ENCODE results near the gene RGS7BP.

Gene RGS7BP

DNA sequence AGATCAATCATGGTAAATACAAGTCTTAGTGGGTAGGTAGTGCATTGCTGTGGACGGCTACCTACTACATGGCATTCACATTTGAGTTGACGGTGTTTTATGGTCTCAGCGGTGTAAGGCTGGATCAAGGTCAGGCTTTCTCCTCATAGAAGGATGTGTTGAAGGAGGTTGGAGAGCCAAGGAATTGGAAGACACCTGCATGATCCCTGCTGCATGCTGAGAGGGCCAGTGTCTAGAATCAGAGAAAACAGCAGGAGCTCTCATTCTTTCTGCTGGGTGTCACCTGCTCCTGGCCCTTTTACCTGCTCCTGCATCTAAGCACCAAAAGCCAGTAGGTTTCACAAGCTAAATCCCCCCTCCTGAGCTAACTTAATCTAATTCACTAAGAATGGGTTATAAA lies 88.2 kb downstream of the RGS7BP start:
- Histone ChIP-seq H3K27ac (ENCODE audit: low read depth, low read length) (no peak overlapping the region), H3K4me2 (ENCODE audit: low read depth, low read length, poor library complexity, severe bottlenecking) (no peak overlapping the region), H3F3A (ENCODE audit: insufficient read depth) (no peaks in the 10 kb centered on the region), H3K27me3 (ENCODE audit: low read length) (no peaks in the 10 kb centered on the region), H3K9ac (ENCODE audit: low read length) (no peak overlapping the region), H2AFZ (ENCODE audit: low read depth, low read length, severe bottlenecking) (no peak overlapping the region), H4K20me1 (ENCODE audit: low read depth, low read length) (no peaks in the 10 kb centered on the region), H3K79me2 (ENCODE audit: insufficient read depth, low read length) (no peaks in the 10 kb centered on the region), H3K9me2 (replicated peaks; ENCODE audit: insufficient read depth, low read length) (no peaks in the 10 kb centered on the region), H3K4me3 (ENCODE audit: insufficient read depth, low read length, poor library complexity, severe bottlenecking) (no peak overlapping the region), H3K9me3 (ENCODE audit: insufficient read depth, low read length) (no peaks in the 10 kb centered on the region), H3K36me3 (ENCODE audit: low read length) (no peaks in the 10 kb centered on the region)
- TF ChIP-seq, protein P1, sequence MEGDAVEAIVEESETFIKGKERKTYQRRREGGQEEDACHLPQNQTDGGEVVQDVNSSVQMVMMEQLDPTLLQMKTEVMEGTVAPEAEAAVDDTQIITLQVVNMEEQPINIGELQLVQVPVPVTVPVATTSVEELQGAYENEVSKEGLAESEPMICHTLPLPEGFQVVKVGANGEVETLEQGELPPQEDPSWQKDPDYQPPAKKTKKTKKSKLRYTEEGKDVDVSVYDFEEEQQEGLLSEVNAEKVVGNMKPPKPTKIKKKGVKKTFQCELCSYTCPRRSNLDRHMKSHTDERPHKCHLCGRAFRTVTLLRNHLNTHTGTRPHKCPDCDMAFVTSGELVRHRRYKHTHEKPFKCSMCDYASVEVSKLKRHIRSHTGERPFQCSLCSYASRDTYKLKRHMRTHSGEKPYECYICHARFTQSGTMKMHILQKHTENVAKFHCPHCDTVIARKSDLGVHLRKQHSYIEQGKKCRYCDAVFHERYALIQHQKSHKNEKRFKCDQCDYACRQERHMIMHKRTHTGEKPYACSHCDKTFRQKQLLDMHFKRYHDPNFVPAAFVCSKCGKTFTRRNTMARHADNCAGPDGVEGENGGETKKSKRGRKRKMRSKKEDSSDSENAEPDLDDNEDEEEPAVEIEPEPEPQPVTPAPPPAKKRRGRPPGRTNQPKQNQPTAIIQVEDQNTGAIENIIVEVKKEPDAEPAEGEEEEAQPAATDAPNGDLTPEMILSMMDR (IDR thresholded peaks at IDR 0.05; ENCODE audit: insufficient read depth, low read length, poor library complexity, severe bottlenecking) = no peak
- TF ChIP-seq EZH2phosphoT487 (conservative IDR thresholded peaks at IDR 0.05; ENCODE audit: low read length) = no peak

DNA sequence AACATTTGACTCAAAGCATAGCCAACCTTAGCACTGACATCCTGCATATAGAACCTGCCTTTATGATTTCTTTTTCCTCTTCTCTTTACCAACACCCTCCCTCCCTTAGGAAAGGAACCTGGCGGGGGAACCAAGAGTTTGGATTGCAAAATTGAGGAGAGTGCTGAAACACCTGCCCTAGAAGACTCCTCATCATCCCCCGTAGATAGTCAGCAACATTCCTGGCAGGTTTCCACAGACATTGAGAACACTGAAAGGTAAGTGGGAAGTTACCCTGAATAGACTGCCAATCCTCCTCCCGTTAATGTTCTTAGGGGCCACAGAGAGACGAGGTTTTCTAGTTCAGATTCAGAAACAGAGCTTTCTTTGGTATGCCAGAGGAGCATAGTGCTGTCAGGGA lies 88.8 kb downstream of the RGS7BP start:
- no peak for TF ChIP-seq EZH2phosphoT487 (conservative IDR thresholded peaks at IDR 0.05; ENCODE audit: low read length)
- TF ChIP-seq, protein P1 (IDR thresholded peaks at IDR 0.05; ENCODE audit: insufficient read depth, low read length, poor library complexity, severe bottlenecking) = no peak
- H3K27me3 ChIP-seq (ENCODE audit: low read length) = no peaks in the 10 kb centered on the region
- no peaks in the 10 kb centered on the region for H3K79me2 ChIP-seq (ENCODE audit: insufficient read depth, low read length)
- no peak overlapping the region for H3K27ac ChIP-seq (ENCODE audit: low read depth, low read length)
- H4K20me1 ChIP-seq (ENCODE audit: low read depth, low read length) = no peaks in the 10 kb centered on the region
- H3K36me3 ChIP-seq (ENCODE audit: low read length) = no peaks in the 10 kb centered on the region
- H3K9ac ChIP-seq (ENCODE audit: low read length) = no peak overlapping the region
- H3K4me3 ChIP-seq (ENCODE audit: insufficient read depth, low read length, poor library complexity, severe bottlenecking) = no peak overlapping the region
- H3K9me2 ChIP-seq (replicated peaks; ENCODE audit: insufficient read depth, low read length) = no peaks in the 10 kb centered on the region
- no peak overlapping the region for H2AFZ ChIP-seq (ENCODE audit: low read depth, low read length, severe bottlenecking)
- H3K9me3 ChIP-seq (ENCODE audit: insufficient read depth, low read length) = no peaks in the 10 kb centered on the region
- H3K4me2 ChIP-seq (ENCODE audit: low read depth, low read length, poor library complexity, severe bottlenecking) = no peak overlapping the region
- H3F3A ChIP-seq (ENCODE audit: insufficient read depth) = no peaks in the 10 kb centered on the region

DNA sequence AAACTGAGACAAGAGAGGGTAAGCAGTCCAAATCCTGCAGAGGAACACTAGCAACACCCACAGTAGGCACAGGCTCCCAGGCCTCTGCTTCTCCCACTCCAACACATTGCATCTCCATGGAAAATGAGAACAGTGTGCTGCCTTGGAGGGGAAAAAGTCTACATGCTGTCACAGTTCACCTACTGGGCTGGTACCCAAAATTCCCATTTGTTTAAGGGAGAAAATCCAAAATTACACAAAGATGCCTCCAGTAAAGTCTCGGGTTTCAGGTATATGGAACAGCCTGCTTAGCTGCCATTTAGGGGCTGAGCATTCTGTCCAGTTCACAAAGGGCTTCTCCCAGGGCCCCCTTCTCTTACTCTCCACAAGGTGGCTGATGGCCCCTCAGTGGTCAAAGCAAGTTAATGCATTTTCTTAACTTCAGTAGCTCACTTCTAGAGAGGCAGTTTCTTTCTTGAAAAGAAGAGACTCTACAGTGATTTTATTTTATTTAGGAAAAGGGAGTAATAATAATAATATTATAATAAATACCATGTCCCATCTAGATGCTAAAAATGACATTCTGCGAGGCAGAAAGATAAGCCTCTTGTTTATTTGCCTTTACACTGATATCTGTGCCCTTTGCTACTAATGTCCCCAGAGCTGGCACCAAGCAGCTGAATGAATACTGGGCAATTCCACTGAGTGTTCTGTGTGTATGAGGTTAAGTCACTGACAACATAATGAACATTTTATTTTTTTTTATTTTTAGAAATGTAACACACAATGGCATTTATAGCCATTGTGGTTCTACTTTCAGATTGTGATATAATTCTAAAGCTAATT lies 89.4 kb downstream of the RGS7BP start:
- no peaks in the 10 kb centered on the region for H3K79me2 ChIP-seq (ENCODE audit: insufficient read depth, low read length)
- H3F3A ChIP-seq (ENCODE audit: insufficient read depth) = no peaks in the 10 kb centered on the region
- H3K9me3 ChIP-seq (ENCODE audit: insufficient read depth, low read length) = no peaks in the 10 kb centered on the region
- H3K36me3 ChIP-seq (ENCODE audit: low read length) = no peaks in the 10 kb centered on the region
- TF ChIP-seq, protein P1 (IDR thresholded peaks at IDR 0.05; ENCODE audit: insufficient read depth, low read length, poor library complexity, severe bottlenecking) = no peak
- TF ChIP-seq EZH2phosphoT487 (conservative IDR thresholded peaks at IDR 0.05; ENCODE audit: low read length) = no peak
- H2AFZ ChIP-seq (ENCODE audit: low read depth, low read length, severe bottlenecking) = no peak overlapping the region
- no peaks in the 10 kb centered on the region for H3K9me2 ChIP-seq (replicated peaks; ENCODE audit: insufficient read depth, low read length)
- no peaks in the 10 kb centered on the region for H3K27me3 ChIP-seq (ENCODE audit: low read length)
- H4K20me1 ChIP-seq (ENCODE audit: low read depth, low read length) = no peaks in the 10 kb centered on the region
- no peak overlapping the region for H3K9ac ChIP-seq (ENCODE audit: low read length)
- H3K4me2 ChIP-seq (ENCODE audit: low read depth, low read length, poor library complexity, severe bottlenecking) = no peak overlapping the region
- no peak overlapping the region for H3K4me3 ChIP-seq (ENCODE audit: insufficient read depth, low read length, poor library complexity, severe bottlenecking)
- no peak overlapping the region for H3K27ac ChIP-seq (ENCODE audit: low read depth, low read length)
